ENCODE measurements around the gene MYRF. TPM values are rescaled to one million over a fixed set of nuclear protein-coding genes. Genes with fewer than 3 reads are reported as not detected.

Gene MYRF
- total RNA-seq, 1 donor from 2014 or later, result 1.6 TPM

DNA sequence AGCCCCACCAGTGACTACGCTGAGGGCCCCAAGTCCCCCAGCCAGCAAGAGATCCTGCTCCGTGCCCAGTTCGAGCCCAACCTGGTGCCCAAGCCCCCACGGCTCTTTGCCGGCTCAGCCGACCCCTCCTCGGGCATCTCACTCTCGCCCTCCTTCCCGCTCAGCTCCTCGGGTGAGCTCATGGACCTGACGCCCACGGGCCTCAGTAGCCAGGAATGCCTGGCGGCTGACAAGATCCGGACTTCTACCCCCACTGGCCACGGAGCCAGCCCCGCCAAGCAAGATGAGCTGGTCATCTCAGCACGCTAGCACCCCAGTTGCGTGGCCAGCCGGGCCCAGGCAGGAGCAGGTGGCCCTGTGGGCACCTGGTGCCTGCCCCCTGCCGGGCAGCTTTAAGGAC lies 8.3 kb upstream of the MYRF start:
- Mint-ChIP-seq H3K9me3 (ENCODE audit: low read depth) (no peaks in the 10 kb centered on the region), H3K36me3 (ENCODE audit: low read depth) (peaks cover 7% of the 10 kb centered on the region), H3K27ac (ENCODE audit: unreplicated experiment) (no peak overlapping the region), H3K27me3 (ENCODE audit: low read depth) (no peaks in the 10 kb centered on the region), H3K4me1 (ENCODE audit: low read depth) (no peaks in the 10 kb centered on the region), H3K4me3 (ENCODE audit: unreplicated experiment) (no peak overlapping the region)
- TF ChIP-seq CTCF (IDR thresholded peaks at IDR 0.05), result no peak
- DNase-seq (ENCODE audit: low spot score), result no peak

GRCh38 chr11:61744609-61745156 lies 7.8 kb upstream of the MYRF start:
- H3K4me3 Mint-ChIP-seq (ENCODE audit: unreplicated experiment), result no peak overlapping the region
- TF ChIP-seq CTCF (IDR thresholded peaks at IDR 0.05), result no peak
- no peak for DNase-seq (ENCODE audit: low spot score)
- H3K27me3 Mint-ChIP-seq (ENCODE audit: low read depth), result no peaks in the 10 kb centered on the region
- peaks cover 3% of the 10 kb centered on the region for H3K4me1 Mint-ChIP-seq (ENCODE audit: low read depth)
- H3K27ac Mint-ChIP-seq (ENCODE audit: unreplicated experiment), result no peak overlapping the region
- no peaks in the 10 kb centered on the region for H3K9me3 Mint-ChIP-seq (ENCODE audit: low read depth)
- peaks cover 7% of the 10 kb centered on the region for H3K36me3 Mint-ChIP-seq (ENCODE audit: low read depth)

GRCh38 chr11:61745781-61746441 lies 6.5 kb upstream of the MYRF start:
- Mint-ChIP-seq H3K36me3 (ENCODE audit: low read depth) (peaks cover 7% of the 10 kb centered on the region), H3K27me3 (ENCODE audit: low read depth) (peaks cover under 1% of the 10 kb centered on the region), H3K4me3 (ENCODE audit: unreplicated experiment) (no peak overlapping the region), H3K27ac (ENCODE audit: unreplicated experiment) (no peak overlapping the region), H3K4me1 (ENCODE audit: low read depth) (peaks cover 3% of the 10 kb centered on the region), H3K9me3 (ENCODE audit: low read depth) (no peaks in the 10 kb centered on the region)
- no peak for TF ChIP-seq CTCF (IDR thresholded peaks at IDR 0.05)
- no peak for DNase-seq (ENCODE audit: low spot score)

DNA sequence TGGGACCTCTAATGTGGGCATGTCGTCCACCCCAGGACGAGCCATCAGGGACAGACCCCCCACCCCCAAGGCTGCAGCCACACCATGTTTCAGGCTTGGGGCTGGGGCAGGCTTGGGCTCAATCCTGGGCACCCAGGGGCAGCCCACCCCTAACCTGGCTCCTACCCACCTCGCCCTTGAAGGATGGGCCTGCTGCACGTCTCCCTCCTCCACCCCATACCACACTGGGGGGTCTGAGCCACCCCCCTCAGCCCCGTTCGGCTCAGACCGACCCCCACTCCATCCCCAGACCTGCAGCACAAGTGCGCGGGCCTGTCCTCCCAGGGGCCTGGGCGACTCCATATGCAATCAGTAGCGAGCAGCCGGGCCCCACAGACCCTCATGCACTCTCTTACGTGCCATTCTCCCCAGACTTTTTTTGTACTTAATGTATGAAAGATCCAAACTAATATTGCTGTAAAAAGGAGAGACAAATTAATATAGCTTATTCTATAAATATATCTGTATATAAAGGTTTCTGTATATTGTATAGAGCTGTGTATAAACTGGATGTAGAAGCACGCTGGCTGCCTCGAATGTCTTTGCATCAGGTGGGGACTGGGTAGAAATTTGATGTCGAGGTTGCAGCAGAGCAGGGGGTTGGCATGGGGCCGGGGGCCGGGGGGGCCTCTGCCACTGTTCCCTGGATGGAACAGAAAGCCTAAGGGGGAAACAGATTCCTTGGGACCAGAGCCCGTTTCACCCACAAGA lies 5.8 kb upstream of the MYRF start:
- Mint-ChIP-seq H3K27ac (ENCODE audit: unreplicated experiment) (no peak overlapping the region), H3K9me3 (ENCODE audit: low read depth) (no peaks in the 10 kb centered on the region), H3K4me1 (ENCODE audit: low read depth) (peaks cover 3% of the 10 kb centered on the region), H3K4me3 (ENCODE audit: unreplicated experiment) (no peak overlapping the region), H3K36me3 (ENCODE audit: low read depth) (peaks cover 7% of the 10 kb centered on the region), H3K27me3 (ENCODE audit: low read depth) (peaks cover 4% of the 10 kb centered on the region)
- no peak for TF ChIP-seq CTCF (IDR thresholded peaks at IDR 0.05)
- DNase-seq (ENCODE audit: low spot score), result no peak

DNA sequence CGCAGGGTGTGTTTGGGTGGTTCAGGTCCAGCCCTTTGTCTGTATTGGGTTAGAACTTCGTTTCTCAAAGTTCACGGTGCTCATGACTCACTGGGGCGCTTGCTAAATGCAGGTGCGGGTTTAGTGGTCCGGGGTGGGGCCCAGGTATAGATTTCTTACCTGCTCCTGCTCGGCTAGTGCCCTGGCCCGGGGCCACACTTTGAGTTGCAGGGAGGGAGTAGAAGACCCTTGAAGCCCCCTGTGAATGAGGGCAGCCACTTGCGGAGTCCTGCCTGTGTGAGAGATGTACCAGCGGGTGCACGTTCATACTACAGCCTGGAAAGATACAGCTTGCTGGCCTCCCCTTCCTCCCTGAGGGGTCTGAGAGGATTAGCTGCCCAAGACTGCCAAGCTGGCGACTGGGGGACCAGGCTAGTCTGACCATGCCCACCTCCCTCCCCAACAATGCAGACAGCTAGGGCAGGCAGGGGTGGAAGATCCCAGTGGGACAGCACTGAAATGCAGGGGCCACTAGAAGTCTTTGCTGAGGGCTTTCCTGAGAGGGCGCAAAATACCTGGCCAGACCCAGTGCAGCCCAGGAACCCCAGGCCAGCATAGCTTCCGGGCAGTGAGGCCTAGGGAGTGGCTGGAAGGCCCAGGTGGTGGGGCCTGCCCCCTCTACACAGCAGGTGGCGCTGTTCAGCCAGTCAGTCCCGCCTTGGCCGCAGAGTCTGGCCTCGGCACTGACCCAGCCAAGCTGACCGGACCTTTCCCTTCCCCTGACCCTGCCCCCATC lies 5.1 kb upstream of the MYRF start:
- Mint-ChIP-seq H3K36me3 (ENCODE audit: low read depth) (peaks cover 3% of the 10 kb centered on the region), H3K4me1 (ENCODE audit: low read depth) (peaks cover 3% of the 10 kb centered on the region), H3K27ac (ENCODE audit: unreplicated experiment) (no peak overlapping the region), H3K4me3 (ENCODE audit: unreplicated experiment) (no peak overlapping the region), H3K27me3 (ENCODE audit: low read depth) (peaks cover 4% of the 10 kb centered on the region), H3K9me3 (ENCODE audit: low read depth) (no peaks in the 10 kb centered on the region)
- DNase-seq (ENCODE audit: low spot score), result no peak
- TF ChIP-seq CTCF (IDR thresholded peaks at IDR 0.05), result peak; percentile 91
